Osteoblast (primary cell): ENCODE measurements around the gene COX14. TPM values are rescaled to one million over a fixed set of nuclear protein-coding genes. Genes with fewer than 3 reads are reported as not detected.

Experiments used
- DNase-seq: peaks from one replicate; pipeline ENCODE4 v3.0.0; 2011; ENCODE audit warnings: low spot score, mixed read lengths; ENCODE audit not compliant: insufficient read length; ENCODE audit errors: missing footprints
- H2AFZ ChIP-seq: 2 replicates; pipeline ENCODE4 v1.6.0; 2011; ENCODE audit warnings: mild to moderate bottlenecking, low read length
- H3K27ac ChIP-seq: 2 replicates; pipeline ENCODE4 v1.5.1; 2011; ENCODE audit warnings: mild to moderate bottlenecking, low read depth, low read length, moderate library complexity
- H3K27me3 ChIP-seq: 2 replicates; pipeline ENCODE4 v1.6.0; 2012; ENCODE audit warnings: mild to moderate bottlenecking, control low read depth, inconsistent platforms, low read length, moderate library complexity; ENCODE audit not compliant: insufficient read depth
- H3K36me3 ChIP-seq: 2 replicates; pipeline ENCODE4 v1.5.1; 2011; ENCODE audit warnings: mild to moderate bottlenecking, low read length, control low read depth, moderate library complexity; ENCODE audit not compliant: insufficient read depth
- H3K4me1 ChIP-seq: 2 replicates; pipeline ENCODE4 v1.5.1; 2011; ENCODE audit warnings: mild to moderate bottlenecking, low read length, control low read depth, moderate library complexity; ENCODE audit not compliant: insufficient read depth
- H3K4me2 ChIP-seq: 2 replicates; pipeline ENCODE4 v1.6.0; 2011; ENCODE audit warnings: mild to moderate bottlenecking, low read length; ENCODE audit not compliant: insufficient read depth
- H3K4me3 ChIP-seq: fragments of 200-600 bp; sonication (generic); 3 replicates; pipeline ENCODE4 v1.5.1; 2012; ENCODE audit warnings: mild to moderate bottlenecking, low read length, inconsistent platforms; ENCODE audit not compliant: insufficient read depth
- H3K79me2 ChIP-seq: 2 replicates; pipeline ENCODE4 v1.6.0; 2012; ENCODE audit warnings: mild to moderate bottlenecking, low read length, control low read depth, inconsistent platforms; ENCODE audit not compliant: insufficient read depth
- H3K9me3 ChIP-seq: 2 replicates; pipeline ENCODE4 v1.5.1; 2011; ENCODE audit warnings: low read depth, low read length, control low read depth
- H4K20me1 ChIP-seq: 2 replicates; pipeline ENCODE4 v1.6.0; 2012; ENCODE audit warnings: mild to moderate bottlenecking, low read length, control low read depth; ENCODE audit not compliant: insufficient read depth
- CTCF ChIP-seq: IDR thresholded peaks from 2 replicates; pipeline ENCODE4 v1.5.1; 2011; ENCODE audit warnings: mild to moderate bottlenecking, low read depth, low read length, moderate library complexity; ENCODE audit errors: extremely low read depth
- total RNA-seq: library from RNA; depleted of rRNA; stranded (reverse); fragments of >200 nt; gene quantifications from 2 replicates; pipeline ENCODE4 v1.2.3, GENCODE V29; 2012

Gene COX14
- total RNA-seq, 1 donor: 29.0 TPM

- H3K4me1 ChIP-seq: peaks cover 26% of the 10 kb centered on the region
- H3K27me3 ChIP-seq: no peaks in the 10 kb centered on the region
- H3K27ac ChIP-seq: no peak overlapping the region
- DNase-seq: peak; percentile 55
- TF ChIP-seq CTCF: no peak
- no peaks in the 10 kb centered on the region for H4K20me1 ChIP-seq
- peaks cover 4% of the 10 kb centered on the region for H3K79me2 ChIP-seq
- no peaks in the 10 kb centered on the region for H3K9me3 ChIP-seq
- H3K4me3 ChIP-seq: no peak overlapping the region
- no peaks in the 10 kb centered on the region for H3K36me3 ChIP-seq
- H3K4me2 ChIP-seq: no peak overlapping the region
- H2AFZ ChIP-seq: no peak overlapping the region
These were observed 4.4 kb upstream of the COX14 start for GRCh38 chr12:50107416-50108268.

GRCh38 chr12:50109319-50109718, 2.7 kb upstream of the COX14 start:
- no peak for DNase-seq
- Histone ChIP-seq H3K36me3 (no peaks in the 10 kb centered on the region), H2AFZ (no peak overlapping the region), H3K4me1 (peaks cover 23% of the 10 kb centered on the region), H3K79me2 (peaks cover 18% of the 10 kb centered on the region), H4K20me1 (peaks cover 3% of the 10 kb centered on the region), H3K4me2 (no peak overlapping the region), H3K27ac (no peak overlapping the region), H3K4me3 (no peak overlapping the region), H3K9me3 (no peaks in the 10 kb centered on the region), H3K27me3 (no peaks in the 10 kb centered on the region)
- no peak for TF ChIP-seq CTCF

GRCh38 chr12:50110127-50110761, 1.8 kb upstream of the COX14 start:
- Histone ChIP-seq H4K20me1 (peaks cover 3% of the 10 kb centered on the region), H3K4me3 (peak overlapping the region; percentile 30), H3K4me2 (peak overlapping the region; percentile 70), H3K4me1 (peaks cover 23% of the 10 kb centered on the region), H3K27ac (peak overlapping the region; percentile 70), H2AFZ (peak overlapping the region; percentile 80), H3K9me3 (no peaks in the 10 kb centered on the region), H3K79me2 (peaks cover 25% of the 10 kb centered on the region), H3K27me3 (no peaks in the 10 kb centered on the region), H3K36me3 (no peaks in the 10 kb centered on the region)
- no peak for TF ChIP-seq CTCF
- DNase-seq: peak; percentile 73

- Histone ChIP-seq H2AFZ (peak overlapping the region; percentile 80), H4K20me1 (peaks cover 3% of the 10 kb centered on the region), H3K27ac (peak overlapping the region; percentile 70), H3K36me3 (peaks cover 3% of the 10 kb centered on the region), H3K4me3 (peak overlapping the region; percentile 30), H3K79me2 (peaks cover 31% of the 10 kb centered on the region), H3K4me1 (peaks cover 23% of the 10 kb centered on the region), H3K27me3 (no peaks in the 10 kb centered on the region), H3K9me3 (no peaks in the 10 kb centered on the region), H3K4me2 (peak overlapping the region; percentile 70)
- TF ChIP-seq CTCF: no peak
- DNase-seq: peak; percentile 90
These were observed 1.2 kb upstream of the COX14 start for GRCh38 chr12:50110762-50111351.
